ENCODE results near the gene USP15.

DNA sequence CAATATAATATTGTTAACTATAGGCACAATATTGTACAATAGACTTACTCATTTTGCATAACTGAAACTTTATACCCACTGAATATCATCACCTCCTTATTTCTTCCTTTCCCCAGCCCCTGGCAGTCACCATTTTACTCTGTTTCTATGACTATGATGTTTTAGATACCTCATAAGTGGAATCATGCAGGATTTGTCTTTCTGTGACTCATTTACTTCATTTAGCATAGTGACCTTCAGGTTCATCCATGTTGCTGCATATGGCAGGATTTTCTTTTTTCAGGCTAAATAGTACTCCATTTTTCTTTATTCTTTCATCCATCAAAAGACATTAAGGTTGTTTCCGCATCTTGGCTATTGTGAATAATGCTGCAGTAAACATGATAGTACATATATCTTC lies 18.9 kb downstream of the USP15 start:
- TF ChIP-seq, protein P1, sequence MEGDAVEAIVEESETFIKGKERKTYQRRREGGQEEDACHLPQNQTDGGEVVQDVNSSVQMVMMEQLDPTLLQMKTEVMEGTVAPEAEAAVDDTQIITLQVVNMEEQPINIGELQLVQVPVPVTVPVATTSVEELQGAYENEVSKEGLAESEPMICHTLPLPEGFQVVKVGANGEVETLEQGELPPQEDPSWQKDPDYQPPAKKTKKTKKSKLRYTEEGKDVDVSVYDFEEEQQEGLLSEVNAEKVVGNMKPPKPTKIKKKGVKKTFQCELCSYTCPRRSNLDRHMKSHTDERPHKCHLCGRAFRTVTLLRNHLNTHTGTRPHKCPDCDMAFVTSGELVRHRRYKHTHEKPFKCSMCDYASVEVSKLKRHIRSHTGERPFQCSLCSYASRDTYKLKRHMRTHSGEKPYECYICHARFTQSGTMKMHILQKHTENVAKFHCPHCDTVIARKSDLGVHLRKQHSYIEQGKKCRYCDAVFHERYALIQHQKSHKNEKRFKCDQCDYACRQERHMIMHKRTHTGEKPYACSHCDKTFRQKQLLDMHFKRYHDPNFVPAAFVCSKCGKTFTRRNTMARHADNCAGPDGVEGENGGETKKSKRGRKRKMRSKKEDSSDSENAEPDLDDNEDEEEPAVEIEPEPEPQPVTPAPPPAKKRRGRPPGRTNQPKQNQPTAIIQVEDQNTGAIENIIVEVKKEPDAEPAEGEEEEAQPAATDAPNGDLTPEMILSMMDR (IDR thresholded peaks at IDR 0.05) = no peak
- no peak for TF ChIP-seq POLR2AphosphoS5 (IDR thresholded peaks at IDR 0.05)
- TF ChIP-seq POLR2A (IDR thresholded peaks at IDR 0.05) = no peak

Measured in stomach (tissue), 4 donors.